Measurements from ENCODE around the gene NOSIP.

NOSIP gene

DNA sequence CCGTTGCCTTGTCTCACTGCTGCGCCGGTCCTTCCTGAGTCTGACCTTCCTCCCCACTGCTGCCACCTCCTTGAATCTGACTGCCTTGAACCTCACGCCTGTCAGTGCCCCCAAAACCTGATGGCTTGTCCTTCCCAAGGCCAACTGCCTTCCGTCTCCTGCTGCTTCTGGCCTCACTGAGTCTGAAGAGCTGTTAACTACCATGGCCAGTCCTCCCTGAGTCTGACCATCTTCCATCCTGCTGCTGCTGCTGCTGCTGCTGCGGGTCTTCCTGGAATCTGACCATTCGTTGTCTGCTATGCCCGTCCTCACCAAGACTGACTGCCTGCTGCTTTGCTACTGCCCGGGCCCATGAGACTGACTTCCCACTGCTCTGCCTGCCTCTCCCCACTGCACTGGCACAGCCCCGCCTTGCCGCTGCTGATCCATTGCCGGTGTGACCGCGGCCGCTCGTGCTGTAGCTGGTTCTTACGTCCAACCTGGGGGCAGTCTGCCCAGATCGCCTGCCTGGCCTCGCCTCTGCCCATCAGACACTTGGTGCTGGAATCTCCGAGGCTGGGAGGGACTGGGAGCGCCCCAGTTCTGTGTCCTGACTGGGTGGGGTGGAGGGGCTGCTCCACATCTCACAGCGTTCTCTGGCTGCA, 55.4 kb downstream of the NOSIP start:
- ATAC-seq (ENCODE audit: low read depth) (no peak), DNase-seq (ENCODE audit: low spot score) (no peak)
- Histone ChIP-seq H3K4me3 (ENCODE audit: severe bottlenecking) (no peak overlapping the region), H3K36me3 (ENCODE audit: low read depth) (no peaks in the 10 kb centered on the region), H3K4me1 (ENCODE audit: insufficient read depth, poor library complexity, severe bottlenecking) (no peaks in the 10 kb centered on the region), H3K27me3 (ENCODE audit: insufficient read depth, poor library complexity, severe bottlenecking) (no peaks in the 10 kb centered on the region), H3K27ac (ENCODE audit: poor library complexity, severe bottlenecking) (no peak overlapping the region), H3K9me3 (ENCODE audit: severe bottlenecking) (no peaks in the 10 kb centered on the region)
- TF ChIP-seq, protein P1, sequence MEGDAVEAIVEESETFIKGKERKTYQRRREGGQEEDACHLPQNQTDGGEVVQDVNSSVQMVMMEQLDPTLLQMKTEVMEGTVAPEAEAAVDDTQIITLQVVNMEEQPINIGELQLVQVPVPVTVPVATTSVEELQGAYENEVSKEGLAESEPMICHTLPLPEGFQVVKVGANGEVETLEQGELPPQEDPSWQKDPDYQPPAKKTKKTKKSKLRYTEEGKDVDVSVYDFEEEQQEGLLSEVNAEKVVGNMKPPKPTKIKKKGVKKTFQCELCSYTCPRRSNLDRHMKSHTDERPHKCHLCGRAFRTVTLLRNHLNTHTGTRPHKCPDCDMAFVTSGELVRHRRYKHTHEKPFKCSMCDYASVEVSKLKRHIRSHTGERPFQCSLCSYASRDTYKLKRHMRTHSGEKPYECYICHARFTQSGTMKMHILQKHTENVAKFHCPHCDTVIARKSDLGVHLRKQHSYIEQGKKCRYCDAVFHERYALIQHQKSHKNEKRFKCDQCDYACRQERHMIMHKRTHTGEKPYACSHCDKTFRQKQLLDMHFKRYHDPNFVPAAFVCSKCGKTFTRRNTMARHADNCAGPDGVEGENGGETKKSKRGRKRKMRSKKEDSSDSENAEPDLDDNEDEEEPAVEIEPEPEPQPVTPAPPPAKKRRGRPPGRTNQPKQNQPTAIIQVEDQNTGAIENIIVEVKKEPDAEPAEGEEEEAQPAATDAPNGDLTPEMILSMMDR (IDR thresholded peaks at IDR 0.05; ENCODE audit: poor library complexity, severe bottlenecking), result no peak

DNA sequence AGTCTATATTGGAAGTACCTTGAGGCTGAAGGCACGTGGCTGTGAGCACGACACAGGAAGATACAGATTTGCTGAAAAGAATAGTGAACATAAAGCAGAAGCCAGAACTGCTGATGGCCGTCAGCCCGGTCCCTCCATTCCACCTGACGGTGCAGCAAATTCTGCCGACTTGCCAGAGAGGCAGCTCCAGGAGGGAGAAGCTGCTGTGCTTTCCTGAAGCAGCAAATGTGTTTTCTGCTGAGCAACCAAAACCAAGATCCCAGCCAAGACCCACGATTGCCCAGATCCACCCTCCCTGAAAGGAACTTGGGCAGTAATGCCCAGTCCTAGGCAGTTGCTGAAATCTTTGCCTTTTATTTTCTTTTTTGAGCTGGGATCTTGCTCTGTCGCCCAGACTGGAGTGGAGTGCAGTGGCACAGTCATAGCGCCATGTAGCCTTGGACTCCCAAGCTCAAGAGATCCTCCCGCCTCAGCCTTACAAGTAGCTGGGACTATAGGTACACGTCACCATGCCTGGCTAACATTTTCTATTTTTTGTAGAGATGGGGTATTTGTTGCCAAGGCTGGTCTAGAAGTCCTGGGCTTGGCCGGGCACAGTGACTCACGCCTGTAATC, 59.5 kb downstream of the NOSIP start:
- Histone ChIP-seq H3K27ac (ENCODE audit: poor library complexity, severe bottlenecking) (no peak overlapping the region), H3K4me3 (ENCODE audit: severe bottlenecking) (no peak overlapping the region), H3K4me1 (ENCODE audit: insufficient read depth, poor library complexity, severe bottlenecking) (no peaks in the 10 kb centered on the region), H3K27me3 (ENCODE audit: insufficient read depth, poor library complexity, severe bottlenecking) (no peaks in the 10 kb centered on the region), H3K9me3 (ENCODE audit: severe bottlenecking) (no peaks in the 10 kb centered on the region), H3K36me3 (ENCODE audit: low read depth) (no peaks in the 10 kb centered on the region)
- DNase-seq (ENCODE audit: low spot score) (no peak), ATAC-seq (ENCODE audit: low read depth) (no peak)
- TF ChIP-seq, protein P1 (IDR thresholded peaks at IDR 0.05; ENCODE audit: poor library complexity, severe bottlenecking), result no peak

DNA sequence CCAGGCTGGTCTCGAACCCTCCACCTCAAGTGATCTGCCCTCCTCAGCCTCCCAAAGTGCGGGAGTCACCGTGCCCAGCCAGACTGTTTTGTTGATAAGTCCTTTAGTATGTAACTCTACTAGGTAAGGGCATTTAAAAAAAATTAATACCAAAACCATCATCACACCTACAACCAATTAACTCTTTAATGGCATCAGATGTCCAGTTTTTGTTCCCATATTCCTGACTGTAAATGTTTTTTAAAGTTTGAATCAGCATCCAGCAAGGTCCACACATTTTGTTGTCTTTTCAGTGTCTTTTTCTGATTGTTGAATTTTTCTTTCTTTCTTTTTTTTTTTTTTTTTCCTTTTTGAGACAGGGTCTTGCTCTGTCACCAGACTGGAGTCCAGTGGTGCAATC, 62.3 kb downstream of the NOSIP start:
- no peaks in the 10 kb centered on the region for H3K9me3 ChIP-seq (ENCODE audit: severe bottlenecking)
- no peaks in the 10 kb centered on the region for H3K4me1 ChIP-seq (ENCODE audit: insufficient read depth, poor library complexity, severe bottlenecking)
- no peaks in the 10 kb centered on the region for H3K36me3 ChIP-seq (ENCODE audit: low read depth)
- H3K27ac ChIP-seq (ENCODE audit: poor library complexity, severe bottlenecking), result no peak overlapping the region
- ATAC-seq (ENCODE audit: low read depth), result no peak
- H3K27me3 ChIP-seq (ENCODE audit: insufficient read depth, poor library complexity, severe bottlenecking), result no peaks in the 10 kb centered on the region
- no peak overlapping the region for H3K4me3 ChIP-seq (ENCODE audit: severe bottlenecking)
- DNase-seq (ENCODE audit: low spot score), result no peak
- TF ChIP-seq, protein P1 (IDR thresholded peaks at IDR 0.05; ENCODE audit: poor library complexity, severe bottlenecking), result no peak

DNA sequence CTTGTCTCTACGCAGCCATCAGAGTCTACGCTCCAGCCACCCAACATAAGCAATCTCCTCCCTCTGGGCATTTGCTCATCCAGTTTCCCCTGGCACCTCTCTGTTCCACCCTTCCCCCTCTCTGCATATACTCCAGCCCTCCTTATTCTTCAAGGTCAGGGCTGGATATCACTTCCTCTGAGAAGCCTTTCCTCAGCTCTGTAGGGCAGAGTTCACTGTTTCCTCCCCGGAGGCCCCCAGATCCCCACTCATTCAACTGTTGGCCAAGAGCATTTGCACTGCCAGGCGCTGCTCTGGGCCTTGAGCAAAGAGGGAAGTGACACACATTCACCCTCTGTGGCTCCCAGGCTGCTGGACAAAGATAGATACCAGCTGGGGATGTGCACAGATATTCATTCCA, 64.6 kb downstream of the NOSIP start:
- DNase-seq (ENCODE audit: low spot score) (no peak), ATAC-seq (ENCODE audit: low read depth) (no peak)
- no peak overlapping the region for H3K4me3 ChIP-seq (ENCODE audit: severe bottlenecking)
- H3K9me3 ChIP-seq (ENCODE audit: severe bottlenecking), result no peaks in the 10 kb centered on the region
- no peaks in the 10 kb centered on the region for H3K27me3 ChIP-seq (ENCODE audit: insufficient read depth, poor library complexity, severe bottlenecking)
- no peaks in the 10 kb centered on the region for H3K4me1 ChIP-seq (ENCODE audit: insufficient read depth, poor library complexity, severe bottlenecking)
- H3K27ac ChIP-seq (ENCODE audit: poor library complexity, severe bottlenecking), result no peak overlapping the region
- no peaks in the 10 kb centered on the region for H3K36me3 ChIP-seq (ENCODE audit: low read depth)
- TF ChIP-seq, protein P1 (IDR thresholded peaks at IDR 0.05; ENCODE audit: poor library complexity, severe bottlenecking), result no peak

DNA sequence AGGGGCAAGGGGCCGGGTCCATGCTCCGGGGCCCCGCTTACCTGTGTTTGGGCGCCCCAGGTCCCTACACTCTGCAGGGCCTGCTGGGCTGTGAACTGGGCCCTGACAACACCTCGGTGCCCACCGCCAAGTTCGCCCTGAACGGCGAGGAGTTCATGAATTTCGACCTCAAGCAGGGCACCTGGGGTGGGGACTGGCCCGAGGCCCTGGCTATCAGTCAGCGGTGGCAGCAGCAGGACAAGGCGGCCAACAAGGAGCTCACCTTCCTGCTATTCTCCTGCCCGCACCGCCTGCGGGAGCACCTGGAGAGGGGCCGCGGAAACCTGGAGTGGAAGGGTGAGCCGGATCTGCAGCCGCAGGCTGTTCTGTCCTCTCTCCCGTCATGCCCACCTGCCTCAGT, 66.2 kb downstream of the NOSIP start:
- no peak for ATAC-seq (ENCODE audit: low read depth)
- no peaks in the 10 kb centered on the region for H3K27me3 ChIP-seq (ENCODE audit: insufficient read depth, poor library complexity, severe bottlenecking)
- no peaks in the 10 kb centered on the region for H3K36me3 ChIP-seq (ENCODE audit: low read depth)
- H3K4me1 ChIP-seq (ENCODE audit: insufficient read depth, poor library complexity, severe bottlenecking), result no peaks in the 10 kb centered on the region
- no peak for DNase-seq (ENCODE audit: low spot score)
- H3K9me3 ChIP-seq (ENCODE audit: severe bottlenecking), result no peaks in the 10 kb centered on the region
- TF ChIP-seq, protein P1 (IDR thresholded peaks at IDR 0.05; ENCODE audit: poor library complexity, severe bottlenecking), result no peak
- no peak overlapping the region for H3K27ac ChIP-seq (ENCODE audit: poor library complexity, severe bottlenecking)
- H3K4me3 ChIP-seq (ENCODE audit: severe bottlenecking), result no peak overlapping the region
